HG02588 (cell line): ENCODE data around the gene SNX5.

Source experiments
- ATAC-seq: cut with Tn5 transposase; IDR thresholded peaks from one replicate; pipeline ENCODE4 v1.9.1; 2021; ENCODE audit warnings: mild to moderate bottlenecking, moderate library complexity; ENCODE audit not compliant: unreplicated experiment

Gene SNX5

GRCh38 chr20:17993546-17993945 is 25.0 kb upstream of the SNX5 start:
- no peak for ATAC-seq

- ATAC-seq, result no peak
Measured at GRCh38 chr20:17992847-17993513, 24.4 kb upstream of the SNX5 start.

GRCh38 chr20:17992224-17992637 is 23.6 kb upstream of the SNX5 start:
- ATAC-seq, result no peak

GRCh38 chr20:17990278-17990972 is 21.8 kb upstream of the SNX5 start:
- no peak for ATAC-seq

GRCh38 chr20:17987988-17988387 is 19.4 kb upstream of the SNX5 start:
- ATAC-seq, result no peak

GRCh38 chr20:17985388-17986018 is 16.9 kb upstream of the SNX5 start:
- no peak for ATAC-seq

GRCh38 chr20:17976305-17976704 is 7.7 kb upstream of the SNX5 start:
- no peak for ATAC-seq

- ATAC-seq, result no peak
Measured at GRCh38 chr20:17972121-17972520, 3.5 kb upstream of the SNX5 start.

GRCh38 chr20:17971300-17972013 is 2.9 kb upstream of the SNX5 start:
- ATAC-seq, result no peak

GRCh38 chr20:17969884-17970409 is 1.4 kb upstream of the SNX5 start:
- no peak for ATAC-seq

- peak; percentile 6 for ATAC-seq
Measured at GRCh38 chr20:17969278-17969883, 787 bp upstream of the SNX5 start.

GRCh38 chr20:17967521-17968365 is 851 bp downstream of the SNX5 start:
- ATAC-seq, result peak; percentile 2

GRCh38 chr20:17966432-17967310 is 1.9 kb downstream of the SNX5 start:
- ATAC-seq, result no peak

GRCh38 chr20:17965042-17965697 is 3.4 kb downstream of the SNX5 start:
- no peak for ATAC-seq

- no peak for ATAC-seq
Measured at GRCh38 chr20:17964632-17965031, 4.0 kb downstream of the SNX5 start.

- ATAC-seq, result no peak
Measured at GRCh38 chr20:17964073-17964472, 4.5 kb downstream of the SNX5 start.

GRCh38 chr20:17963114-17963897 is 5.3 kb downstream of the SNX5 start:
- ATAC-seq, result no peak

- no peak for ATAC-seq
Measured at GRCh38 chr20:17961587-17961940, 7.0 kb downstream of the SNX5 start.
